SU-DHL-6 (cell line): Measurements from ENCODE around the gene SKA3.

ENCODE experiments used
- H2AFZ ChIP-seq: fragments of 200-600 bp; sonication (generic); 2 replicates; pipeline ENCODE4 v1.6.1; 2014; ENCODE audit warnings: low read depth, mild to moderate bottlenecking, moderate library complexity, mixed read lengths, antibody characterized with exemption, low read length; ENCODE audit not compliant: severe bottlenecking
- H3F3A ChIP-seq: fragments of 200-600 bp; shearing (Covaris generic); 2 replicates; pipeline ENCODE4 v1.6.0; 2016; ENCODE audit warnings: antibody characterized with exemption, mild to moderate bottlenecking; ENCODE audit not compliant: insufficient read depth
- H3K27ac ChIP-seq: fragments of 200-600 bp; sonication (generic); 2 replicates; pipeline ENCODE4 v1.5.1; 2016; ENCODE audit warnings: low read depth, mild to moderate bottlenecking, low read length, moderate library complexity, mixed read lengths
- H3K27me3 ChIP-seq: fragments of 200-600 bp; sonication (generic), shearing (Covaris generic); 2 replicates; pipeline ENCODE4 v1.6.0; 2014; ENCODE audit warnings: mild to moderate bottlenecking, low read length
- H3K36me3 ChIP-seq: fragments of 200-600 bp; sonication (generic); 2 replicates; pipeline ENCODE4 v1.6.1; 2014; ENCODE audit warnings: mild to moderate bottlenecking, low read length, mixed read lengths
- H3K4me2 ChIP-seq: fragments of 300-600, 200-600 bp; shearing (Covaris generic), sonication (generic); 2 replicates; pipeline ENCODE4 v1.6.0; 2014; ENCODE audit warnings: low read length, low read depth, mild to moderate bottlenecking; ENCODE audit not compliant: poor library complexity, severe bottlenecking
- H3K4me3 ChIP-seq: fragments of 200-600 bp; sonication (generic); 2 replicates; pipeline ENCODE4 v1.5.1; 2014; ENCODE audit warnings: antibody characterized with exemption, low read length, mild to moderate bottlenecking, mixed read lengths; ENCODE audit not compliant: insufficient read depth, poor library complexity, severe bottlenecking
- H3K79me2 ChIP-seq: fragments of 200-600 bp; sonication (generic); 2 replicates; pipeline ENCODE4 v1.6.1; 2014; ENCODE audit warnings: mild to moderate bottlenecking, low read length, moderate library complexity; ENCODE audit not compliant: insufficient read depth
- H3K9ac ChIP-seq: fragments of 200-600 bp; sonication (generic); 2 replicates; pipeline ENCODE4 v1.7.0; 2014; ENCODE audit warnings: mild to moderate bottlenecking, low read length
- H3K9me2 ChIP-seq: fragments of 200-600 bp; sonication (generic); replicated peaks from 2 replicates; pipeline ENCODE4 v1.6.1; 2014; ENCODE audit warnings: low read length; ENCODE audit not compliant: insufficient read depth
- H3K9me3 ChIP-seq: fragments of 200-600 bp; sonication (generic); 2 replicates; pipeline ENCODE4 v1.6.1; 2014; ENCODE audit warnings: low read length, mixed read lengths; ENCODE audit not compliant: insufficient read depth
- H4K20me1 ChIP-seq: fragments of 200-600 bp; sonication (generic); 2 replicates; pipeline ENCODE4 v1.6.1; 2014; ENCODE audit warnings: low read depth, mild to moderate bottlenecking, antibody characterized with exemption, low read length, moderate library complexity, mixed read lengths
- CTCF ChIP-seq: fragments of 200-600 bp; sonication (generic); IDR thresholded peaks from one replicate; pipeline ENCODE4 v1.5.1; 2017; ENCODE audit warnings: antibody characterized with exemption, mild to moderate bottlenecking, low read length, moderate library complexity; ENCODE audit not compliant: insufficient read depth, poor library complexity, severe bottlenecking
- EZH2phosphoT487 ChIP-seq: fragments of 200-600 bp; sonication (generic), shearing (Covaris generic); conservative IDR thresholded peaks from 2 replicates; pipeline ENCODE4 v1.6.1; 2018; ENCODE audit warnings: mild to moderate bottlenecking, antibody characterized with exemption, low read length, moderate library complexity, mixed read lengths

SKA3 gene

GRCh38 chr13:21164631-21165030 lies 11.7 kb downstream of the SKA3 start:
- Histone ChIP-seq H3K9me2 (no peaks in the 10 kb centered on the region), H3K9me3 (no peaks in the 10 kb centered on the region), H3K36me3 (peaks cover 31% of the 10 kb centered on the region)

GRCh38 chr13:21152251-21152899 lies 24.0 kb downstream of the SKA3 start:
- Histone ChIP-seq H3K9me3 (no peaks in the 10 kb centered on the region), H3K4me3 (no peak overlapping the region), H2AFZ (no peak overlapping the region), H3K9ac (no peak overlapping the region), H3K36me3 (peaks cover 28% of the 10 kb centered on the region), H3F3A (peaks cover 21% of the 10 kb centered on the region), H3K27ac (no peak overlapping the region), H3K27me3 (no peaks in the 10 kb centered on the region), H4K20me1 (no peaks in the 10 kb centered on the region), H3K4me2 (no peak overlapping the region), H3K79me2 (no peaks in the 10 kb centered on the region), H3K9me2 (no peaks in the 10 kb centered on the region)
- no peak for TF ChIP-seq CTCF
- no peak for TF ChIP-seq EZH2phosphoT487

More at GRCh38 chr13:21164631-21165030, 11.7 kb downstream of the SKA3 start:
- Histone ChIP-seq H2AFZ (no peak overlapping the region), H3K4me2 (no peak overlapping the region), H3K9ac (no peak overlapping the region), H3F3A (peaks cover 4% of the 10 kb centered on the region; the same call in 1 of the 2 replicates), H3K27me3 (no peaks in the 10 kb centered on the region), H3K4me3 (no peak overlapping the region), H4K20me1 (no peaks in the 10 kb centered on the region), H3K79me2 (peaks cover 6% of the 10 kb centered on the region; the same call in 1 of the 2 replicates), H3K27ac (no peak overlapping the region)
- TF ChIP-seq CTCF: no peak

GRCh38 chr13:21150013-21150412 lies 26.3 kb downstream of the SKA3 start:
- TF ChIP-seq EZH2phosphoT487 (no peak), CTCF (no peak)
- Histone ChIP-seq H2AFZ (no peak overlapping the region), H3K79me2 (peaks cover 7% of the 10 kb centered on the region), H3K27me3 (no peaks in the 10 kb centered on the region), H3K4me2 (no peak overlapping the region), H3K4me3 (no peak overlapping the region), H3K9me3 (no peaks in the 10 kb centered on the region), H3K9me2 (no peaks in the 10 kb centered on the region), H4K20me1 (no peaks in the 10 kb centered on the region), H3K9ac (no peak overlapping the region), H3K36me3 (peaks cover 23% of the 10 kb centered on the region), H3F3A (peaks cover 24% of the 10 kb centered on the region), H3K27ac (no peak overlapping the region)
